Cardiac muscle cell (in vitro differentiated cells and primary cell): Measurements from ENCODE around the gene ROS1. TPM values are rescaled to one million over a fixed set of nuclear protein-coding genes. Genes with fewer than 3 reads are reported as not detected.

ENCODE experiments used
- DNase-seq, 2 donors: peaks; one replicate each; pipeline versions ENCODE4 v3.0.0 to v3.0.0-alpha.2; 2010 to 2017; ENCODE audit warnings: low read depth in 1 of 2, low spot score in 1 of 2
- H3K27ac ChIP-seq: fragments of 200-600 bp; sonication (generic); 2 replicates; pipeline ENCODE4 v1.5.1; 2016
- H3K27me3 ChIP-seq: fragments of 200-600 bp; sonication (generic); 2 replicates; pipeline ENCODE4 v1.6.0; 2016; ENCODE audit warnings: control low read depth
- H3K36me3 ChIP-seq: fragments of 200-600 bp; sonication (generic); 2 replicates; pipeline ENCODE4 v1.5.1; 2016; ENCODE audit warnings: control low read depth
- H3K4me1 ChIP-seq: fragments of 200-600 bp; sonication (generic); 2 replicates; pipeline ENCODE4 v1.8.1; 2017; ENCODE audit warnings: low read depth, mild to moderate bottlenecking, mixed run types
- H3K4me3 ChIP-seq: fragments of 200-600 bp; sonication (generic); 2 replicates; pipeline ENCODE4 v1.5.1; 2016; ENCODE audit warnings: mild to moderate bottlenecking
- H3K9me3 ChIP-seq: fragments of 200-600 bp; sonication (generic); 2 replicates; pipeline ENCODE4 v1.5.1; 2017; ENCODE audit warnings: low read depth, mild to moderate bottlenecking, control low read depth
- CTCF ChIP-seq: IDR thresholded peaks from 2 replicates; pipeline ENCODE4 v1.5.1; 2012; ENCODE audit warnings: low read depth, mild to moderate bottlenecking, low read length
- polyA plus RNA-seq: library from polyadenylated mRNA; unstranded; fragments of >200 nt; fragmentation: Nextera tagmentation; extraction: Ambion mirVana; gene quantifications from 2 replicates; pipeline ENCODE4 v1.2.1, GENCODE V29; 2016
- total RNA-seq: library from RNA; depleted of rRNA; stranded (reverse); fragments of >200 nt; gene quantifications from 2 replicates; pipeline ENCODE4 v1.2.3, GENCODE V29; 2016

ROS1 gene
- total and polyA plus RNA-seq, 2 experiments from 2014 or later, result not detected

GRCh38 chr6:117269638-117270054 is 156.1 kb downstream of the ROS1 start:
- no peak overlapping the region for H3K27ac ChIP-seq
- H3K27me3 ChIP-seq, result peaks cover 100% of the 10 kb centered on the region
- H3K36me3 ChIP-seq, result no peaks in the 10 kb centered on the region
- DNase-seq, result no peak
- no peak overlapping the region for H3K4me3 ChIP-seq
- no peaks in the 10 kb centered on the region for H3K9me3 ChIP-seq
- no peak for TF ChIP-seq CTCF
- peaks cover 2% of the 10 kb centered on the region for H3K4me1 ChIP-seq

GRCh38 chr6:117268924-117269323 is 156.8 kb downstream of the ROS1 start:
- Histone ChIP-seq H3K4me1 (peaks cover 2% of the 10 kb centered on the region), H3K27me3 (peaks cover 100% of the 10 kb centered on the region), H3K36me3 (no peaks in the 10 kb centered on the region), H3K9me3 (no peaks in the 10 kb centered on the region), H3K27ac (no peak overlapping the region), H3K4me3 (no peak overlapping the region)
- no peak for DNase-seq
- no peak for TF ChIP-seq CTCF

- no peak for TF ChIP-seq CTCF
- no peaks in the 10 kb centered on the region for H3K9me3 ChIP-seq
- peaks cover 100% of the 10 kb centered on the region for H3K27me3 ChIP-seq
- peak in 1 of 2 donors; percentile 38 for DNase-seq
- H3K36me3 ChIP-seq, result no peaks in the 10 kb centered on the region
- no peak overlapping the region for H3K4me3 ChIP-seq
- H3K27ac ChIP-seq, result no peak overlapping the region
- peaks cover 2% of the 10 kb centered on the region for H3K4me1 ChIP-seq
Observed at GRCh38 chr6:117267766-117268534, 157.8 kb downstream of the ROS1 start.

- Histone ChIP-seq H3K4me3 (no peak overlapping the region), H3K4me1 (peaks cover 2% of the 10 kb centered on the region), H3K9me3 (no peaks in the 10 kb centered on the region), H3K27me3 (peaks cover 100% of the 10 kb centered on the region), H3K27ac (no peak overlapping the region), H3K36me3 (no peaks in the 10 kb centered on the region)
- DNase-seq, result no peak
- no peak for TF ChIP-seq CTCF
Observed at GRCh38 chr6:117267054-117267347, 158.7 kb downstream of the ROS1 start.

- no peak for TF ChIP-seq CTCF
- H3K9me3 ChIP-seq, result no peaks in the 10 kb centered on the region
- H3K36me3 ChIP-seq, result no peaks in the 10 kb centered on the region
- no peak for DNase-seq
- no peak overlapping the region for H3K27ac ChIP-seq
- H3K4me1 ChIP-seq, result peaks cover 2% of the 10 kb centered on the region
- H3K27me3 ChIP-seq, result peaks cover 100% of the 10 kb centered on the region
- peak overlapping the region; percentile 45 for H3K4me3 ChIP-seq
Observed at GRCh38 chr6:117266257-117267053, 159.3 kb downstream of the ROS1 start.
